ENCODE measurements around the gene KRT86.

GRCh38 chr12:52259657-52260243 lies 14.7 kb upstream of the KRT86 start:
- no peak for TF ChIP-seq YY1 (IDR thresholded peaks at IDR 0.05; ENCODE audit: insufficient read depth, insufficient read length)
- TF ChIP-seq ZNF274 (IDR thresholded peaks at IDR 0.05; ENCODE audit: low read depth, low read length) = no peak
- no peak for TF ChIP-seq SUZ12 (IDR thresholded peaks at IDR 0.05; ENCODE audit: extremely low read depth, insufficient read depth, insufficient read length)

Measured in NT2/D1 (cell line).